ENCODE results near the gene WFS1.
A peak's percentile ranks its signal among the peaks of the same experiment; 100 is the strongest.

WFS1 gene, protein sequence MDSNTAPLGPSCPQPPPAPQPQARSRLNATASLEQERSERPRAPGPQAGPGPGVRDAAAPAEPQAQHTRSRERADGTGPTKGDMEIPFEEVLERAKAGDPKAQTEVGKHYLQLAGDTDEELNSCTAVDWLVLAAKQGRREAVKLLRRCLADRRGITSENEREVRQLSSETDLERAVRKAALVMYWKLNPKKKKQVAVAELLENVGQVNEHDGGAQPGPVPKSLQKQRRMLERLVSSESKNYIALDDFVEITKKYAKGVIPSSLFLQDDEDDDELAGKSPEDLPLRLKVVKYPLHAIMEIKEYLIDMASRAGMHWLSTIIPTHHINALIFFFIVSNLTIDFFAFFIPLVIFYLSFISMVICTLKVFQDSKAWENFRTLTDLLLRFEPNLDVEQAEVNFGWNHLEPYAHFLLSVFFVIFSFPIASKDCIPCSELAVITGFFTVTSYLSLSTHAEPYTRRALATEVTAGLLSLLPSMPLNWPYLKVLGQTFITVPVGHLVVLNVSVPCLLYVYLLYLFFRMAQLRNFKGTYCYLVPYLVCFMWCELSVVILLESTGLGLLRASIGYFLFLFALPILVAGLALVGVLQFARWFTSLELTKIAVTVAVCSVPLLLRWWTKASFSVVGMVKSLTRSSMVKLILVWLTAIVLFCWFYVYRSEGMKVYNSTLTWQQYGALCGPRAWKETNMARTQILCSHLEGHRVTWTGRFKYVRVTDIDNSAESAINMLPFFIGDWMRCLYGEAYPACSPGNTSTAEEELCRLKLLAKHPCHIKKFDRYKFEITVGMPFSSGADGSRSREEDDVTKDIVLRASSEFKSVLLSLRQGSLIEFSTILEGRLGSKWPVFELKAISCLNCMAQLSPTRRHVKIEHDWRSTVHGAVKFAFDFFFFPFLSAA

DNA sequence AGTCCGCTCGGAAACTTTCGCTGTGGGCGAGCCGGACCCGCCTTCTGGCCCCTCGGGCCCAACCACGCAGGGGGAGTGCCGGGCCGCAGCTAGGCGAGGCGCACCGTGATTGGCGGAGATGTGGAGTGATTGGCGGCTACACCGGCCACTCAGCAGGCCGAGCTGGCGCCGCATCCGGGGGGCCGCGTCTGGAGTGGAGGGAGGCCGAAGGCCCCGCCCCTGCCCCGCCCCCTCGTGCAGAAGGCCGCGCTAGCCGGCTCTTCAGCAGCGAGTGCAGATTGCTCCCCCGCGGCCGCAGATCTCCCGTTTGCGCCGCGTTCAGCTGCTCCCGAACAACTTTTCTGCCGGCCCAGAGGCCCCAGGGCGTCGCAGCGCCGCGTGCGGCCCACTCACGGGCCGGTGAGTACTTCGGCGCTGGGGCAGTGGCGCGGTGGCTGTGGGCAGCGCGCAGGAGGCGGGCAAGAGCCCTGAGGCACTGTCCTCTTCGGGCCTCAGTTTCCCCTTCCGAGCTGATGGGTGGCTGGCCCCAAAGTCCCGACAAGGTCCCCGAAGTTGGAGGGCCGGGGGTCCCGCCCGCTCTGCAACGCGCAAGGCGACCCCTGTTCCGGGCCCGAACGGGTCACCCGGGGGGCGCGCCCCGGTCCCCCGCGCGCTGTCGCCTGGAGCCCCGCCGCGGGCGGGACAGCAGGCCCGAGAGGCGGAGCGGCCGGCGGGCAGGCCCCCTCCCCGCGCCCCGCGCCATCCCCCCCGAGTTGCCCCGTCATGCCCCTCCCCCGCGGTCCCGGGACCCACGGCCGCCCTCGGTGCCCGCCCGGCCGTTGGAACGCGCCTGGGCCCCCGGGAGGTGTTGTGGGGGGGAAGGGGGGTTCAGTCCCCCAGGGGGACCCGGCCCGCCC, at the start of gene WFS1:
Gene WFS1, plus strand, starts transcription at position 235 of the 896 bp plus-strand sequence. CDS start 7,606 bp downstream, outside the sequence.
- FAIRE-seq = peak; percentile 61

GRCh38 chr4:6221301-6221850, 48.3 kb upstream of the WFS1 start:
- no peak for FAIRE-seq

DNA sequence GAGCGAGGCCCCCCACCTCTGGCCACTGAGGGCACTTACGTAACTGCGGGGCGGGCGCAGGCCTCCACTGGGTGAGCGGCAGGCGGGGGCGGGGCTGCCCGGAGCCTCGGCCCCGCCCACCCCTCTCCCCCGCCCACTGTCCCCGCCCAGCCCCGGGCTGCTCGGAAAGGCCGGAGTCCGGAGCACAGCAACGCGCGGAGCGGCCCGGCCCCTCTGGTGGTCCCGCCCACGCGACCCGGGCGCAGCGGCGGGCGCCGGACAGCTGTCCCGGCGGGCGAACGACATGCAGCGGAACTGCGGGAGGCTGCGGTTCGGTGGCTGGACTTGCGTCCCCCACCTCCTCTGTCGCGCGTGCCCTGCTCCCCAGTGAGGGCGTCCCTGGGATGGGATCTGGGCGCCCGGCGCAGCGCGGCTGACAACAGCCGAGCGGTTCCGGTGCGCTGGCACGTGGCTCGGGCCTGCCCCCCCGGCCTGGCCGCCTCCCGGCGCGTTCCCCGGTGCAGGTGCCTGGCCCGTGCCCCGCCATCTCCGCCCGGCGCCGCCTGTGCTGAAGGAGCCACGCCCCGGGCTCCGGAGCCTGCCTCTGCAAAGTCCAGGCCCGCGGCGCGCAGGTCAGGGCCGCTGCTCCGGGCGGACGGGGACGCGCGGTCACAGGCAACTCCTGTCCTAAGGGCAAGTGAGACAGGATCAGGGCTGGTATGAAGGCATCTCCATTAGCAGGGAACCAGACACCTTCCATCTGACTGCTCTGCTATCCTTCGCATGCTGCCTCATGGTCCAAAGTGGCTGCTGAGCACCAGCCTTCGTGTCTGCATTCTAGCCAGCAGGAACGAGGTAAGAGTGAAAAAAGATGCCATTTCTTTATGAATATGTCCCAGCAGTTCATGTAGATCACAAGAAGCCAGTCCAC, 47.5 kb upstream of the WFS1 start:
- no peak for FAIRE-seq

- no peak for FAIRE-seq
These were observed 46.8 kb upstream of the WFS1 start for GRCh38 chr4:6222761-6223292.

GRCh38 chr4:6224735-6225134, 44.9 kb upstream of the WFS1 start:
- FAIRE-seq = no peak

- FAIRE-seq = no peak
These were observed 44.2 kb upstream of the WFS1 start for GRCh38 chr4:6225469-6225868.

GRCh38 chr4:6226506-6226905, 43.1 kb upstream of the WFS1 start:
- no peak for FAIRE-seq

GRCh38 chr4:6227412-6228157, 42.1 kb upstream of the WFS1 start:
- no peak for FAIRE-seq

- no peak for FAIRE-seq
These were observed 41.2 kb upstream of the WFS1 start for GRCh38 chr4:6228158-6229067.

- FAIRE-seq = no peak
These were observed 40.6 kb upstream of the WFS1 start for GRCh38 chr4:6229095-6229494.

- no peak for FAIRE-seq
These were observed 39.8 kb upstream of the WFS1 start for GRCh38 chr4:6229671-6230501.

DNA sequence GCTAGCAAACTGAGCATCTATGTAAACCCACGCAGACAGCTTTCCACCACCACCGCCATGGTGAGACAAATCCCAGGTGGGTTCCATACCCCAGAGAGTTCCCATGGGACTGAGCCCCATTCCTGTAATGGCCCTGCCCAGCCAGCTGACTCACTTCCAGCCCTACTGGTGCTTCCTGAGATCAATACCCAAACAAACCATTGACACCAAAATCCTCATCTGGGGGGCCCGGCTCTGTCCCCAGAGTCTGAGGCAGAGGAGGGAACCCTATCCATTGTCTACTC, 39.2 kb upstream of the WFS1 start:
- FAIRE-seq = no peak

DNA sequence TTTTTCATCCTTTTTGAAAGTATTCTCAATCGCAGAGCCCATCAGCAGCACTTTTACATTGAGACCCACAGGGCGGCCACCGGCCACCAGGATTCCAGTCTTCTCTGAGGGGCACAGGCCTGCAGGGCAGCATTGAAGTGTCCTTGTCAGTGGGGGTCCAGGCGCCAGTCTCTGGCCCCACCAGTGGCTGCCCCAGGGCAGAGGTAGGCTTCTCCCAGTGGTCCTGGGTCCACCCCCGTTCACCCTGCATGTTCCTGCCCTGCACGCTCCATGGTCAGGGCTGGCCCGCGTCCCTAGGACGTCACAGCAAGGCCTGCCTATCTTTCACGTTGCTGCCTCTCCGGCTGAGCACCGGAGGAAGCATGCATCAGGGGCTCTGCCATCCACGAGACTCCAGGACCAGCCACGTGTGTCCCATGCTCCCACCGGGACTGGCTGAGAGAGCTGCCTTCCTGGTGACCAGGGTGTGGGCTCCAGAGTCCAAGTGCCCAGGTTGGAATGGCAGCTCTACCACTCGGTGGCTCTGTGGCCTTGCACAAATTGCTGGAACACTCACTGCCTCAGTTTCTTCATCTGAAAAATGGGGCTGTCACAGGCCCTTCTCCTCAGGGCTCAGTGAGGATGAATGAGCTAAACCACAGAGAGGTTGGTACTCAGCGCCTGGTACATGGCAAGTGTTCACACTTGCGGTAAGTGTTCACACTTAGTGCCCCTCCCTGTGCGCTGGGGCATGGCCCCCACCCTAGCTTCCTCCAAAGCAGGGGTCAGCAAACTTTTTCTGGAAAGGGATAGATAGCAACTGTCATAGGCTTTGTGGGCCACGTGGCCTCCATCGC, 38.6 kb upstream of the WFS1 start:
- no peak for FAIRE-seq

DNA sequence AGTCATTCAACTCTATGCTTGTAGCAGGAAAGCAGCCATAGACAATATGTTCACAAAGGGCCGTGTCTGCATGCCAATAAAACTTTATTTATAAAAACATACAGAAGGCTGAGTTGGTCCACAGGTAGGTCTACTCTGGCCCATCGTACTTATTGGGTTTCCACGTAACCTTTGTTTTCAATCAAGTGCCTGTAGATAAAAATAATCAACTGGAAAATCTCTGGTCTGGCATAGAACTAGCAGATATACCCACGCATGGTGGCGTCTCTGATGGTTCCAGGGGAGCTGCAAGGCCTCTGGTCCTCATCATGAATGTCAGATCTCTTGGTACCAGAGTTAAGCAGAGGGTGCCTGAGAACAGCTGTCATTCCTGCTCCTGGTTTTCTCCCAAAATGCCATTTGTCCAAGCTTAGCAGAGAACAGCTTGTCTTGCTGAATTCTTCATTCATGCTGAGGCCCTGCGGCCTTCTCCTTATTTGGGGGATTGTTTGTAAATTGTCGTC, 37.9 kb upstream of the WFS1 start:
- FAIRE-seq = no peak

GRCh38 chr4:6232836-6233785, 36.5 kb upstream of the WFS1 start:
- FAIRE-seq = no peak

DNA sequence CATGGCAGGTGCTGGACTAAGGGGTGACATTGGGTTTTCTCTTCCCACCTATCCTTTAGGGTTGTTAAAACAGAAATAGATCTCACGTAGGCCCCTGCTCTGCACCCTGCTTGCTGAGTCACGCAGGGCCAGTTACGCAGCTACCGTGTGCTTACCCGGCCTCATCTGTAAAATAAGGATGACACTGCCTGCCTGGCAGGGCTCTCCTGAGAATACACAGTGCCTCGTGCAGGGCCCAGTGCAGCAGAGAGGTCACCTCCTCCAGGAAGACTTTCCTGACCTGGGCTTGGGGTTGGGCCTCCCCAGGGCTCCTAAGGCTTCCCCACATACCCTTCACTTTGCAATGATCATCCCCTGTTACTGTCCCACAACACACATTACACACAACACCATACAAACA, 35.7 kb upstream of the WFS1 start:
- FAIRE-seq = no peak
